GM18907 (cell line): ENCODE measurements around the gene DRD3.

ENCODE experiments used
- ATAC-seq: cut with Tn5 transposase; IDR thresholded peaks from one replicate; pipeline ENCODE4 v1.9.1; 2021; ENCODE audit warnings: mild to moderate bottlenecking, moderate library complexity; ENCODE audit not compliant: unreplicated experiment

Gene DRD3

GRCh38 chr3:114079761-114080160, 99.1 kb downstream of the DRD3 start:
- no peak for ATAC-seq

DNA sequence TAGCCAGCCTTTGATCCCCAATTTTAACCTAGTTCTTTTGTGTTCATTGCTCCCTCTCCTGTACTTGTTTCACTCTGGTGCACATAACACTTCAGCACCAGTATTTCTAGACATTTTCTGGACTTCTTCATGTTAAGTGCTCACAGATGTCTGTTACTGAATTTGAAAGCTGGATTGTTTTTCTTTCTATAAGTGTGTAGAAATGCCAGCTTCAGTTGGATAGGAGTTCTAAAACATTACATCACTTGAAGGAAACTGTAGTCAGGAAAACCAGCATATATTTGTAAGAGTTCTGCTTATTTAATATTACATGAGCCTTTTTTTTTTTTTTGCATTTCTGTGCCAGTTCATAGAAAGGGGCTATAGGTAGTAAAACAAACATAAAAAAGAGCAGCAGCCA, 100.7 kb downstream of the DRD3 start:
- no peak for ATAC-seq
